Omental fat pad (tissue), 4 donors: ENCODE measurements around the gene OR7G3. TPM values are rescaled to one million over a fixed set of nuclear protein-coding genes. Genes with fewer than 3 reads are reported as not detected.

Experiments used
- ATAC-seq: fragments of 150-250 bp; one replicate; pipeline ENCODE4 v1.9.1; 2016; ENCODE audit warnings: mild to moderate bottlenecking, moderate library complexity; ENCODE audit not compliant: low FRiP score
- DNase-seq: peaks from one replicate; pipeline ENCODE4 v3.0.0-alpha.2; 2019; ENCODE audit warnings: low spot score
- CTCF ChIP-seq, 3 donors: fragments of 450-650 bp; IDR thresholded peaks; one replicate each; pipeline ENCODE4 v1.5.1; 2016 to 2017; ENCODE audit warnings: antibody characterized with exemption in 3 of 3, mild to moderate bottlenecking in 3 of 3, moderate library complexity in 2 of 3
- total RNA-seq, 4 donors: library from RNA; depleted of rRNA; stranded (reverse); fragments of >200 nt; gene quantifications; one replicate each; pipeline ENCODE4 v1.1.0, GENCODE V29; 2016

OR7G3 gene
- total RNA-seq, 4 donors from 2014 or later = not detected

GRCh38 chr19:9156304-9156703, 29.6 kb upstream of the OR7G3 start:
- DNase-seq = no peak
- no peak for TF ChIP-seq CTCF (IDR thresholded peaks at IDR 0.05)

GRCh38 chr19:9155591-9155990, 28.8 kb upstream of the OR7G3 start:
- ATAC-seq = no peak
- no peak for TF ChIP-seq CTCF (IDR thresholded peaks at IDR 0.05)

More at GRCh38 chr19:9156304-9156703, 29.6 kb upstream of the OR7G3 start:
- no peak for ATAC-seq

GRCh38 chr19:9151367-9151766, 24.6 kb upstream of the OR7G3 start:
- no peak for ATAC-seq
- no peak for TF ChIP-seq CTCF (IDR thresholded peaks at IDR 0.05)
- DNase-seq = no peak

More at GRCh38 chr19:9155591-9155990, 28.8 kb upstream of the OR7G3 start:
- no peak for DNase-seq

GRCh38 chr19:9150650-9151049, 23.9 kb upstream of the OR7G3 start:
- DNase-seq (no peak), ATAC-seq (no peak)
- TF ChIP-seq CTCF (IDR thresholded peaks at IDR 0.05) = no peak

DNA sequence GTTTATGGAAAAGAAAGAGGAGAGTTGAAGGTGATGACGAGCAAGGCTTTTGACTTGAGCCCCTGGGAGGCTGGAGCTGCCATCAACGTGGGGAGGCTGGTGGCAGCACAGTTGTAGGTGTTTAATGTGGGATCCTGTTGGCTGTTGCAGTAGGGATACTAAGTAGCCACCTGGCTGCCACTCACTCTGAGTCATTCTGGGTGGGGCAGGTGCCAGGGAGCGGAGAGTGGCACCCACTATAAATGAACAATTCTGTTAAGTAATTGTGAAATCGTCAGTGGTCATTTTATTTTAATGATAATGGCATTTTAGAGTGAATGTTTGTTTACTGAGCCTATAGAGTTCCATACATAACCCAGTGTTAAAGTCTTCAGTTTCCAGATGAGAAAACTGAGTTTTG, 23.2 kb upstream of the OR7G3 start:
- ATAC-seq (no peak), DNase-seq (no peak)
- no peak for TF ChIP-seq CTCF (IDR thresholded peaks at IDR 0.05)

GRCh38 chr19:9148697-9149096, 21.9 kb upstream of the OR7G3 start:
- DNase-seq (no peak), ATAC-seq (no peak)
- TF ChIP-seq CTCF (IDR thresholded peaks at IDR 0.05) = no peak

- DNase-seq (no peak), ATAC-seq (no peak)
- TF ChIP-seq CTCF (IDR thresholded peaks at IDR 0.05) = no peak
Observed at GRCh38 chr19:9146882-9147281, 20.1 kb upstream of the OR7G3 start.
